Esophagus muscularis mucosa (tissue), 4 donors: ENCODE data around the gene GNPTAB.

Experiments used
- EP300 ChIP-seq: sonication (generic); formaldehyde crosslinking; IDR thresholded peaks from one replicate; pipeline ENCODE4 v1.6.1; 2017; ENCODE audit warnings: antibody characterized with exemption
- POLR2A ChIP-seq: fragments of 450-650 bp; IDR thresholded peaks from one replicate; pipeline ENCODE4 v1.6.1; 2017; ENCODE audit warnings: antibody characterized with exemption, moderate library complexity, mild to moderate bottlenecking, low read depth
- POLR2AphosphoS5 ChIP-seq, 2 donors: sonication (generic); formaldehyde crosslinking; IDR thresholded peaks; one replicate each; pipeline ENCODE4 v1.6.1; 2017; ENCODE audit warnings: antibody characterized with exemption in 2 of 2
- TF ChIP-seq, protein P1 (sequence below), 3 experiments: fragments of 200-600 bp in 2 of 3; fragments of 450-650 bp in 1 of 3; sonication (generic) in 2 of 3; IDR thresholded peaks; one replicate each; pipeline ENCODE4 v1.5.1; 2017 to 2019; ENCODE audit warnings: antibody characterized with exemption in 3 of 3, mild to moderate bottlenecking in 2 of 3, moderate library complexity in 1 of 3

- no peak for TF ChIP-seq POLR2AphosphoS5 (IDR thresholded peaks at IDR 0.05)
- TF ChIP-seq, protein P1, sequence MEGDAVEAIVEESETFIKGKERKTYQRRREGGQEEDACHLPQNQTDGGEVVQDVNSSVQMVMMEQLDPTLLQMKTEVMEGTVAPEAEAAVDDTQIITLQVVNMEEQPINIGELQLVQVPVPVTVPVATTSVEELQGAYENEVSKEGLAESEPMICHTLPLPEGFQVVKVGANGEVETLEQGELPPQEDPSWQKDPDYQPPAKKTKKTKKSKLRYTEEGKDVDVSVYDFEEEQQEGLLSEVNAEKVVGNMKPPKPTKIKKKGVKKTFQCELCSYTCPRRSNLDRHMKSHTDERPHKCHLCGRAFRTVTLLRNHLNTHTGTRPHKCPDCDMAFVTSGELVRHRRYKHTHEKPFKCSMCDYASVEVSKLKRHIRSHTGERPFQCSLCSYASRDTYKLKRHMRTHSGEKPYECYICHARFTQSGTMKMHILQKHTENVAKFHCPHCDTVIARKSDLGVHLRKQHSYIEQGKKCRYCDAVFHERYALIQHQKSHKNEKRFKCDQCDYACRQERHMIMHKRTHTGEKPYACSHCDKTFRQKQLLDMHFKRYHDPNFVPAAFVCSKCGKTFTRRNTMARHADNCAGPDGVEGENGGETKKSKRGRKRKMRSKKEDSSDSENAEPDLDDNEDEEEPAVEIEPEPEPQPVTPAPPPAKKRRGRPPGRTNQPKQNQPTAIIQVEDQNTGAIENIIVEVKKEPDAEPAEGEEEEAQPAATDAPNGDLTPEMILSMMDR (IDR thresholded peaks at IDR 0.05) = no peak
- no peak for TF ChIP-seq POLR2A
- no peak for TF ChIP-seq EP300
Measured at GRCh38 chr12:101707131-101707782, 123.5 kb downstream of the GNPTAB start.
